GM18870 (cell line): ENCODE data around the gene DHRS3.
"Not testable (repeated sequence)": the region's sequence is repeated elsewhere in the genome, so short reads cannot be mapped to it uniquely, and the experiment has no call there.

Experiments used
- ATAC-seq: cut with Tn5 transposase; IDR thresholded peaks from one replicate; pipeline ENCODE4 v1.9.1; 2021; ENCODE audit warnings: moderate library complexity; ENCODE audit not compliant: unreplicated experiment

The DHRS3 gene

GRCh38 chr1:12580054-12580887 is 37.7 kb downstream of the DHRS3 start:
- ATAC-seq: no peak

- no peak for ATAC-seq
These were observed 39.1 kb downstream of the DHRS3 start for GRCh38 chr1:12578860-12579422.

GRCh38 chr1:12577020-12577419 is 41.0 kb downstream of the DHRS3 start:
- ATAC-seq: no peak

GRCh38 chr1:12574757-12575139 is 43.3 kb downstream of the DHRS3 start:
- no peak for ATAC-seq

- no peak for ATAC-seq
These were observed 44.8 kb downstream of the DHRS3 start for GRCh38 chr1:12573015-12573825.

GRCh38 chr1:12572522-12572921 is 45.5 kb downstream of the DHRS3 start:
- no peak for ATAC-seq

- no peak for ATAC-seq
These were observed 47.7 kb downstream of the DHRS3 start for GRCh38 chr1:12570291-12570690.

- ATAC-seq: no peak
These were observed 49.8 kb downstream of the DHRS3 start for GRCh38 chr1:12568009-12568767.

GRCh38 chr1:12567288-12567819 is 50.7 kb downstream of the DHRS3 start:
- ATAC-seq: no peak

GRCh38 chr1:12566484-12567287 is 51.3 kb downstream of the DHRS3 start:
- ATAC-seq: no peak

GRCh38 chr1:12565966-12566352 is 52.1 kb downstream of the DHRS3 start:
- no peak for ATAC-seq

GRCh38 chr1:12565094-12565965 is 52.7 kb downstream of the DHRS3 start:
- no peak for ATAC-seq

- not testable (repeated sequence) for ATAC-seq
These were observed 53.8 kb downstream of the DHRS3 start for GRCh38 chr1:12564251-12564650.

GRCh38 chr1:12562955-12563576 is 54.9 kb downstream of the DHRS3 start:
- no peak for ATAC-seq

GRCh38 chr1:12561121-12561520 is 56.9 kb downstream of the DHRS3 start:
- ATAC-seq: no peak

- ATAC-seq: no peak
These were observed 60.8 kb downstream of the DHRS3 start for GRCh38 chr1:12556957-12557935.

- no peak for ATAC-seq
These were observed 61.6 kb downstream of the DHRS3 start for GRCh38 chr1:12556368-12556930.
